Stimulated activated CD8-positive, alpha-beta memory T cell treated with anti-CD3 and anti-CD28 coated beads, Interleukin-12 subunit alpha, Interleukin-12 subunit beta, amount 100 ng/mL, for 1 hour (primary cell): Measurements from ENCODE around the gene ZNF264.
"Not testable (repeated sequence)": the region's sequence is repeated elsewhere in the genome, so short reads cannot be mapped to it uniquely, and the experiment has no call there.

ENCODE experiments used
- DNase-seq: peaks from one replicate; pipeline ENCODE4 v3.0.0-alpha.2; 2020; ENCODE audit warnings: low read depth

Gene ZNF264

DNA sequence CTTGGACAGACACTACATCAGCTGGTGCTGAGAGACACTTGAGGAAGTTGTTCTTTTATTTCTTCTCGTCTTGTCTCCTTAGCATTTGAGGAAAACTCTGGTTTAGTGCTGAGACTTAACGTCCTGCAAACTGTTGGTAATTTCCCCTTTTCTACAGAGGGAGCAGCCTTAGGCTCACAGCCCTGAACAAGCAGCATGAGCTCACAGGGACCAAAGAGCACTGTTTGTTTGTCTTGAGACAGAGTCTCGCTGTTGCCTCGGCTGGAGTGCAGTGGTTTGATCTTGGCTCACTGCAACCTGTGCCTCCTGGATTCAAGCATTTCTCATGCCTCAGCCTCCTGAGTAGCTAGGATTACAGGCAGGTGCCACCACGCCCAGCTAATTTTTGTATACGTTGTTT is 54.7 kb downstream of the ZNF264 start:
- no peak for DNase-seq

DNA sequence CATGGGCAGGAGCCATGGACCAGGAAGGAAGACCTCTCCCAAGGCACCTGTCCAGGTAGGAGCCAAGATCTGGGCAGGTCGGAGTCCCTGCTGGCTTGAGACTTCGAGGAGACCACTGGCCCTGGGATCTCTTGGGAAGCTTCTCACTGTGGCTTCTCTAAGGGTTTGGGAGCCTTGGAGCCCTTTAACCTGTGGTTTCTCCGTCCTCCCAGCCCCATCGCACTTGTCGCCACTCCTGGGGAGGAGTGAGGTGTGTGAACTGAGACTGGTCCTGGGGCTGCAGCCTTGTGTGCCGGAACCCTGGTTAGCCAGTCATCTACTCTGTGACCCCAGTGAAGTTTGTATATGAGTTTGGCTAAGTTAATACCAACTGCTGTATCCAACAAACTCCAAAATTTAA is 57.3 kb downstream of the ZNF264 start:
- no peak for DNase-seq

DNA sequence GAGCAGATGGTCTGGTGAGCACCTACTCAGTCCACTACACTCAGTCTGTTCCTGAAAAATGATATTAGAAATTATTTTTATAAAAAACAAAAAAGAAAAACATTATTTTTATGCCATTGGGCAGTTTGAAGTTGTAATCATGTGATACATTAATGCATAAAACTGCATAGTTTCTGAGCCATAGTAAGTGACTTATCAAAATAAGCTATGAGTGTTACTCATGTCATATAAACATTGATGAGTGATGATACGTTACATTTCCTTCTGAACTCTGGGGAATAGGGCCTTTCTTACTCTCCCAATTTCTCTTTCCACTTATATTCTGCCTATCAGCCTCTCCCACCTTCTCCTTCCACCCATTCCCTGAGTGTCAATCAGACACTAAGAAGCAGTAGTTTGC is 58.0 kb downstream of the ZNF264 start:
- no peak for DNase-seq

DNA sequence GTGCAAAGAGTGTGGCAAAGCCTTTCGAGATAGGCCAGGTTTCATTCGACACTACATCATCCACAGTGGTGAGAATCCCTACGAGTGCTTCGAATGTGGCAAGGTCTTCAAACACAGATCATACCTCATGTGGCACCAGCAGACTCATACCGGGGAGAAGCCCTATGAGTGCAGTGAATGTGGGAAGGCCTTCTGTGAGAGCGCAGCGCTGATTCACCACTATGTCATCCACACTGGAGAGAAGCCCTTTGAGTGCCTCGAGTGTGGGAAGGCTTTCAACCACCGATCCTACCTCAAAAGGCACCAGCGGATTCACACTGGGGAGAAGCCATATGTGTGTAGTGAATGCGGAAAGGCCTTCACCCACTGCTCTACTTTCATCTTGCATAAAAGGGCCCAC is 62.5 kb downstream of the ZNF264 start:
- DNase-seq: not testable (repeated sequence)

DNA sequence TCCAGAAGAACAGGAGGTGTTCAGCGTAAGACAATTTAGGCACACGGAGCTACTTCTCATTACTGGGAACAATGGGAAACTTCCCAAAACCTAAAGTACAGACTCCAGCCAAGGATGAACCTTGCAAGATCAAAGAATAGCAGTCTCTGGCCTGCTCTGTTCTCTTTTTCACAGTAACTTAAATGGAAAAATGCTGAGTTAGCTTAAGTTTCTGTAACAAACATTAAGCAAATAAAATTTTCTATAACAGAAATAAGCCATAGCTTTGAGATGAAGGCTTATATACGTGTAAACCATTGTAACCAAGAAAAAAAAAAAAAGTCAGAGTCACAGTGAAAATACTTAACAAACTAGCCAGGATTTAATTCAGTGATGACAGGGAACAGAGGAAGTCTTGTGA is 70.7 kb downstream of the ZNF264 start:
- no peak for DNase-seq

DNA sequence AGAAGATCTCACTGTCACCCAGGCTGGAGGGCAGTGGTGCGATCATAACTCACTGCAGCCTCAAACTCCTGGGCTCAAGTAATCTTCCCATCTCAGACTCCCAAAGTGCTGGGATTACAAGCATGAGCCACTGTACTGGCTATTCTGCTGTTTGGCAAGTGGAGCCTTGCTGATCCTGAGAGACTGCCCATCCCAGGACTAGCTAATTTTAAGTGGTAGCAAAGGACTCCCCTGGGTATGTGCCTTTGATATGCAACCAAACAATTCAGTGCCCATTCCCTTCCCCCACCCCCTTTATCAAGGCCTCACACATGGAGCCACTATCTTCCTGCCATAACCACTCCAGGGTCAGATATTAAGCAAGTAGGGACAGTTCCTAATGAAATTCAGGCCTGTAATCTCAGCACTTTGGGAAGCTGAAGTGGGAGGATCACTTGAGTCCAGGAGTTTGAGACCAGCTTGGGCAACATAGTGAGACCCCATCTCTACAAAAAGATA is 72.0 kb downstream of the ZNF264 start:
- DNase-seq: no peak

DNA sequence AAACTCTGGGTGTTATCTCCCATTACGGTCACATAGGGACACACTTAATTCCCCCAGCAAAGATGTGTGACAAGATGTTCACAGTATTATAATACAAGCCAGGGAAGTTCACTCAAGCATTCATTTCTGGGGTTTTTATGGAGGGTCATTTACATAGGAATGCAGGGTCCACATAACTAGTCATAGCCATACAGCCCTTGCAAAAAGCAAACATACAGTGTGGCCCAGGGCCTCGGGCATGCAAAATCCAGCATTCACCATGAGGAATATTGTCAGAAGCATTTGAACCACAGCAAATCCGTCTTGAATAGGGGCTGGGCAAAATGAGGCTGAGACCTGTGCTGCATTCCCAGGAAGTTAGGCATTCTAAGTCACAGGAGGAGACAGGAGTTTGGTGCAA is 76.0 kb downstream of the ZNF264 start:
- no peak for DNase-seq

DNA sequence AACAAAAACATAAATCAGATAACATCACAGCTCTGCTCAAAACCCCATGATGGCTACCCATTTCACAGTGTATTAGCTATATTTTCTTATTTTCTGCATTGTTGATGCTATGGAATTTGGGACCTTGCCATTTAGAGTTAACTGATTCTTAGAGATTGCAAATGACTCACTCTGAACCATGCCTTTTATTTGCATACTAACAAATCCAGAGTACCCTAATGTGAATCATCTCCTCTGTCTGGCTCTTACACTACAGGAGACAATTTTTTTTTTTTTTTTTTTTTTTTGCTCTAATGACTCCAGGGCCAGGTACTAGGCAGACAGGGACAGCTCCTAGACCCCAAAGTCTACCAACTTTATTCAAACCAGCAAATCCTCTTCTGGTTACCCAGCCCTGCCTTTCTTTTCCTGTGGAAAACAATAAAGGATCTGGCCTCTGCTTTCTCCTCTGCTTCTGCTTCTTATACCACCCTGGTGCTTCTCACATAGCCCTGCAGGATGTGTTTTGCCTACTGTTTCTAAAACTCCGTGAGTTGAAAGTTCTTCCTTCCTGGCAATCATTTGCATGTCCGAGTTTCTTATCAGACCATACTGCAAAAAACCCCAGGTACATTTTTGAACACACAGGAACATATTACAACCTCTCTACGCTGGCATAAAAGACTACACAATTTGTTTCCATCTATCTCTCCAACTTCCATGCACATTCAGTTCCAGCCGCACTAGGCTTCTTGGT is 78.4 kb downstream of the ZNF264 start:
- no peak for DNase-seq

DNA sequence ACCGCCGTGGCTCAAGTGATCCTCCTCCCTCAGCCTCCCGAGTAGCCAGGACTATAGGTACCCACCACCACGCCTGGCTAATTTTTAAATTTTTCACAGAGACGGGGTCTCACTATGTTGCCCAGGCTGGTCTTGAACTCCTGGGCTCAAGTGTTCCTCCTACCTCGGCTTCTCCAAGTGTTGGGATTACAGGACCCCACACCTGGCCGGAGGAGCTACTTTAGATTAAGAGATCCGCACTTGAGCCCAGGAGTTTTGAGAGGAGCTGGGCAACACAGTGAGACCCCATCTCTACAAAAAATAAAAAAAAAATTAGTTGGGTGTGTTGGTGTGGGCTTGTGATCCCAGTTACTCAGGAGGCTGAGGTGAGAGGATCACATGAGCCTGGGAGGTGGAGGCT is 80.0 kb downstream of the ZNF264 start:
- no peak for DNase-seq
